ENCODE data around the gene KIAA1217.

Gene KIAA1217

DNA sequence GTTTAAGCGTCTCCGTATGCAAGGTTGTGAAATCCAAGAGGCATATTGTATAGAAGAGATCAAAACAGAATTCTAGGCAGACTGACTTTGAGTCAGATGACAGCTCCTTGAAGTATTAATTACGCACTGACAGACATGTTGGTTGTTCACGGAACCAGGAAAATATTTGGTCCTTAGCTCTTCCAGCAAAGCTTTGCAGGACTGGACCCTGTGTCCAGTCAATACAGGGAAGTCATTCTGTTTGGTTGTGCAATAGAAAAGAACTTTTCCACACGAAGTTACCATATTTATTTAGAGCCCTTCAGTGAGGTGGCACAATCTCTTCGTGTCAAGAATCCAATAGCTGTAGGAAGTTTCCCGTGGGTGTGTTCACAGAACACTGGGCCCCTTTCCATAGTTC lies 309.5 kb downstream of the KIAA1217 start:
- Histone ChIP-seq H3K4me3 (ENCODE audit: low read depth in 1 of 2, low read length in 2 of 2) (no peak overlapping the region), H3K9ac (ENCODE audit: low read depth in 1 of 2, low read length in 2 of 2) (no peak overlapping the region), H3K27ac (ENCODE audit: low read depth, low read length) (no peak overlapping the region), H3K36me3 (ENCODE audit: control insufficient read depth in 1 of 2, insufficient read depth in 2 of 2, low read length in 2 of 2) (peaks cover 9 to 36% of the 10 kb centered on the region in 2 donors), H3K9me3 (ENCODE audit: control insufficient read depth in 1 of 2, low read length in 2 of 2) (no peaks in the 10 kb centered on the region), H3K27me3 (ENCODE audit: control insufficient read depth in 1 of 2, insufficient read depth in 2 of 2, low read length in 2 of 2) (no peaks in the 10 kb centered on the region), H3K4me1 (ENCODE audit: control insufficient read depth in 1 of 2, insufficient read depth in 2 of 2, low read length in 2 of 2) (no peaks in the 10 kb centered on the region)

DNA sequence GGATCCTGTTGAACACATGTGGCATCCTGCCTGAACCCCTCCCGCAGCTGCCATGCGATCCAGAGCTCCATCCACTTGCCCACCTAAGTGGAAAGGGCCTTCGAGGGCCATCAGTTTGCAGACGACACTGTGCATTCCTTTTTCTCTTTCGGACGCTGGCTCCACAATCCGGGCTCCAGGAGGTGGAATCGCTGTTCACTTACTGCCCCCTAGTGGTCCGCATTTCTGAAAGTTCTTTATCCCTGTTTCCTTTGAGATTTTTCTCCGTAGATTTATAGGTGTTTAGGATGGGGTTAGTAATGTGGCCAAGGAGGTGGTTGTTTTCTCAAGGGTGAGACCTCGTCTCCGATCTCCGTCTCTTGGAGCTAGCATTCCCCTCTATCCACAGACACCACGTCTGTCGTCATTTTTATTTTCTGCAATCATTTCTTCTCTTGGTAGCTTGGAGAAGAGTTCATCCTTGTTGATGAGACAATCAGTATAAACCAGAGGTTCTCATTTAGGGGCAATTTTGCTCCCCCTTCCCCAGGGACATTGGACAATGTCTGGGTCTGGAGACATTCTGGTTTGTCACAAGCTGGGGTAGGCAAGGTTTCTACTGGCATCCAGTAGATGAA lies 310.2 kb downstream of the KIAA1217 start:
- peaks cover 15 to 41% of the 10 kb centered on the region in 2 donors for H3K36me3 ChIP-seq (ENCODE audit: control insufficient read depth in 1 of 2, insufficient read depth in 2 of 2, low read length in 2 of 2)
- H3K9ac ChIP-seq (ENCODE audit: low read depth in 1 of 2, low read length in 2 of 2): no peak overlapping the region
- no peaks in the 10 kb centered on the region for H3K9me3 ChIP-seq (ENCODE audit: control insufficient read depth in 1 of 2, low read length in 2 of 2)
- H3K4me3 ChIP-seq (ENCODE audit: low read depth in 1 of 2, low read length in 2 of 2): no peak overlapping the region
- H3K27me3 ChIP-seq (ENCODE audit: control insufficient read depth in 1 of 2, insufficient read depth in 2 of 2, low read length in 2 of 2): no peaks in the 10 kb centered on the region
- H3K27ac ChIP-seq (ENCODE audit: low read depth, low read length): no peak overlapping the region
- no peaks in the 10 kb centered on the region for H3K4me1 ChIP-seq (ENCODE audit: control insufficient read depth in 1 of 2, insufficient read depth in 2 of 2, low read length in 2 of 2)

DNA sequence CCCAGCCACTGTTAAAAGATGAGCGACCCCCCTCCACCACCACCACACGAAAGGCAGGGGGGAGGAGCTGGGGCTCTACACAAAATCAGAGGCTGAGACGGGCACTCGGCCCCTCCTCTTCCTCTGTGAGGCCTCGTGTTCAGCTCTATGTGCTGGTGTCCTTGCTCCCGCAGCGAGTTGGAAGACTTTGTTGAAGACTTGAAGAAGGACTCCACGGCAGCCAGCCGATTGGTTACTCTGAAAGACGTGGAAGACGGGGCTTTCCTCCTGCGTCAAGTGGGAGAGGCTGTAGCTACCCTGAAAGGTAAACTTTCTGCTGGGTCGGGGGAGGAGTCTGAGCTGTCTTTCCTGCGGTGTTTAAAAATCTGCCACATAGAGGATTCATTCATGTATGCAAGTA lies 311.0 kb downstream of the KIAA1217 start:
- no peaks in the 10 kb centered on the region for H3K4me1 ChIP-seq (ENCODE audit: control insufficient read depth in 1 of 2, insufficient read depth in 2 of 2, low read length in 2 of 2)
- no peak overlapping the region for H3K9ac ChIP-seq (ENCODE audit: low read depth in 1 of 2, low read length in 2 of 2)
- no peak overlapping the region for H3K27ac ChIP-seq (ENCODE audit: low read depth, low read length)
- H3K27me3 ChIP-seq (ENCODE audit: control insufficient read depth in 1 of 2, insufficient read depth in 2 of 2, low read length in 2 of 2): no peaks in the 10 kb centered on the region
- H3K36me3 ChIP-seq (ENCODE audit: control insufficient read depth in 1 of 2, insufficient read depth in 2 of 2, low read length in 2 of 2): peaks cover 23 to 49% of the 10 kb centered on the region in 2 donors
- no peaks in the 10 kb centered on the region for H3K9me3 ChIP-seq (ENCODE audit: control insufficient read depth in 1 of 2, low read length in 2 of 2)
- H3K4me3 ChIP-seq (ENCODE audit: low read depth in 1 of 2, low read length in 2 of 2): no peak overlapping the region

DNA sequence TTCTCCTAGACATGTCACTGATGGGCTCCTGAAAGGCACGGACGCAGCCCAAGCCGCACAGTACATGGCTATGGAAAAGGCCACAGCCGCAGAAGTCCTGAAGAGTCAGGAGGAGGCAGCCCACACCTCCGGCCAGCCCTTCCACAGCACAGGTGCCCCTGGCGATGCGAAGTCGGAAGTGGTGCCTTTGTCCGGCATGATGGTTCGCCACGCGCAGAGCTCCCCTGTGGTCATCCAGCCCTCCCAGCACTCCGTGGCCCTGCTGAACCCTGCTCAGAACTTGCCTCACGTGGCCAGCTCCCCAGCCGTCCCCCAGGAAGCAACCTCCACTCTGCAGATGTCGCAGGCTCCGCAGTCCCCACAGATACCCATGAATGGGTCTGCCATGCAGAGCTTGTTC lies 315.4 kb downstream of the KIAA1217 start:
- no peaks in the 10 kb centered on the region for H3K9me3 ChIP-seq (ENCODE audit: control insufficient read depth in 1 of 2, low read length in 2 of 2)
- no peaks in the 10 kb centered on the region for H3K27me3 ChIP-seq (ENCODE audit: control insufficient read depth in 1 of 2, insufficient read depth in 2 of 2, low read length in 2 of 2)
- H3K36me3 ChIP-seq (ENCODE audit: control insufficient read depth in 1 of 2, insufficient read depth in 2 of 2, low read length in 2 of 2): peaks cover 35 to 65% of the 10 kb centered on the region in 2 donors
- H3K4me3 ChIP-seq (ENCODE audit: low read depth in 1 of 2, low read length in 2 of 2): no peak overlapping the region
- H3K9ac ChIP-seq (ENCODE audit: low read depth in 1 of 2, low read length in 2 of 2): no peak overlapping the region
- no peak overlapping the region for H3K27ac ChIP-seq (ENCODE audit: low read depth, low read length)
- H3K4me1 ChIP-seq (ENCODE audit: control insufficient read depth in 1 of 2, insufficient read depth in 2 of 2, low read length in 2 of 2): no peaks in the 10 kb centered on the region

DNA sequence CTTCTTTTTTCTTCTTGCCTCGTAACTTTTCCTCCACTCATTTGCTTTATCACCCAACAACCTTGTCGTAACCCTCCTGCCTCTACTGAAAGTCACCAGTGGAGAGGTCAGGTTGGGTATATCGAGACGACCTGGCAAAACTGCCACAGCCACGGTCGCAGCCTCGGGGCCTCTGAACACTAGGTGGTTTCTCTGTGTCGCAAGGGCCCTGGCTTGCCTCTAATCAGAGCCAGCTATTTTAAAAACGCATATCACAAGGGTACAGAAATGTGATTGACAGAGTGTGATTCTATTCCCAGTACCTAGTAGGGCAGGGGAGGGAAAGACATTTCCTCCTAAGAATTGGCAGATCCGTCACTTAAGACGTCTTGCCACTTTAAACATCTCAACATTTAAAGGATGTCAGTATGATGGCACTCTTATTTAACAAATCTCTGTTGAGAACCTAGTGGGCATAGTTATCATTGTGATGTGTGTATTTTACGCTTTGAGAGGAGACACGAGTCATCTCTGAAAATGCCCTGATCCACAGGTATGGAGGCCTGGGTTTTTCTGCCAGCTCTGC lies 317.2 kb downstream of the KIAA1217 start:
- Histone ChIP-seq H3K4me3 (ENCODE audit: low read depth in 1 of 2, low read length in 2 of 2) (no peak overlapping the region), H3K9me3 (ENCODE audit: control insufficient read depth in 1 of 2, low read length in 2 of 2) (no peaks in the 10 kb centered on the region), H3K9ac (ENCODE audit: low read depth in 1 of 2, low read length in 2 of 2) (no peak overlapping the region), H3K36me3 (ENCODE audit: control insufficient read depth in 1 of 2, insufficient read depth in 2 of 2, low read length in 2 of 2) (peaks cover 35 to 64% of the 10 kb centered on the region in 2 donors), H3K4me1 (ENCODE audit: control insufficient read depth in 1 of 2, insufficient read depth in 2 of 2, low read length in 2 of 2) (no peaks in the 10 kb centered on the region), H3K27ac (ENCODE audit: low read depth, low read length) (no peak overlapping the region), H3K27me3 (ENCODE audit: control insufficient read depth in 1 of 2, insufficient read depth in 2 of 2, low read length in 2 of 2) (no peaks in the 10 kb centered on the region)

DNA sequence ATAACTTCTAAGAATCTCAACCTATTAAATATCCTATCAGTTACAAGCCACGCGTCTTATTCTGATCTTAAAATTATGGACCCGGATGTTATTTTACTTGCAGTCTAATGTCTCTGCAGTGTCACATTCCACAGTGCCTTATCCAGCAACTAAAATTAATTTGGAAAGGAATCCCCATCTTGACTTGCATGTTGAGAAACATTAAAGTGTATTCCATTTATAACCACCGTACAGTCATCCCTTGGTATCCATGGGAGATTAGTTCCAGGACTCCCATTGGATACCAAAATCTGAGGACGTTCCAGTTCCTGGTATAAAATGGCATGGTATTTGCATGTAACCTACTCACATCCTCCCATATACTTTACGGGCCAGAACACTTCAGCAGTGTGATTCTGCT lies 320.0 kb downstream of the KIAA1217 start:
- no peaks in the 10 kb centered on the region for H3K27me3 ChIP-seq (ENCODE audit: control insufficient read depth in 1 of 2, insufficient read depth in 2 of 2, low read length in 2 of 2)
- H3K4me3 ChIP-seq (ENCODE audit: low read depth in 1 of 2, low read length in 2 of 2): no peak overlapping the region
- no peaks in the 10 kb centered on the region for H3K9me3 ChIP-seq (ENCODE audit: control insufficient read depth in 1 of 2, low read length in 2 of 2)
- peaks cover 45 to 68% of the 10 kb centered on the region in 2 donors for H3K36me3 ChIP-seq (ENCODE audit: control insufficient read depth in 1 of 2, insufficient read depth in 2 of 2, low read length in 2 of 2)
- no peak overlapping the region for H3K27ac ChIP-seq (ENCODE audit: low read depth, low read length)
- H3K4me1 ChIP-seq (ENCODE audit: control insufficient read depth in 1 of 2, insufficient read depth in 2 of 2, low read length in 2 of 2): no peaks in the 10 kb centered on the region
- no peak overlapping the region for H3K9ac ChIP-seq (ENCODE audit: low read depth in 1 of 2, low read length in 2 of 2)

DNA sequence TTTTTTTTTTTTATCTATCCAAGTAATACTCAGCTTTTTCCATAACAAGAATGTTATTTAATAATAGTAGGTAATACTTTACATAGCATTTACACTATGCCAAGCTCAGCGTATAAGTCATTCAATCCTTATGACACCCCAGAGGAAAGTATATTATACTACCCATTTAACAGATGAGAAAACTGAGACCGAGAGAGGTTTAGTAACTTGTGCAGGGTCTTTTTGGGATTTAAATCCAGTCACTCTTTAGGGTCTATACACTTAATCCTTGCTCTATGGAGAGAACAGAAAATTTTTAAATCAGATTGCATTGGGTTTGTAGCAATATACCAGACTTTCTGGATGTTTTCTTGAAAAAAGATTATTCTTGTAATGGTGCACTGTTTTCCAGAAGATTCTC lies 322.5 kb downstream of the KIAA1217 start:
- Histone ChIP-seq H3K4me1 (ENCODE audit: control insufficient read depth in 1 of 2, insufficient read depth in 2 of 2, low read length in 2 of 2) (no peaks in the 10 kb centered on the region), H3K9me3 (ENCODE audit: control insufficient read depth in 1 of 2, low read length in 2 of 2) (no peaks in the 10 kb centered on the region), H3K27me3 (ENCODE audit: control insufficient read depth in 1 of 2, insufficient read depth in 2 of 2, low read length in 2 of 2) (no peaks in the 10 kb centered on the region), H3K4me3 (ENCODE audit: low read depth in 1 of 2, low read length in 2 of 2) (no peak overlapping the region), H3K36me3 (ENCODE audit: control insufficient read depth in 1 of 2, insufficient read depth in 2 of 2, low read length in 2 of 2) (peaks cover 33 to 64% of the 10 kb centered on the region in 2 donors), H3K27ac (ENCODE audit: low read depth, low read length) (no peak overlapping the region), H3K9ac (ENCODE audit: low read depth in 1 of 2, low read length in 2 of 2) (no peak overlapping the region)

DNA sequence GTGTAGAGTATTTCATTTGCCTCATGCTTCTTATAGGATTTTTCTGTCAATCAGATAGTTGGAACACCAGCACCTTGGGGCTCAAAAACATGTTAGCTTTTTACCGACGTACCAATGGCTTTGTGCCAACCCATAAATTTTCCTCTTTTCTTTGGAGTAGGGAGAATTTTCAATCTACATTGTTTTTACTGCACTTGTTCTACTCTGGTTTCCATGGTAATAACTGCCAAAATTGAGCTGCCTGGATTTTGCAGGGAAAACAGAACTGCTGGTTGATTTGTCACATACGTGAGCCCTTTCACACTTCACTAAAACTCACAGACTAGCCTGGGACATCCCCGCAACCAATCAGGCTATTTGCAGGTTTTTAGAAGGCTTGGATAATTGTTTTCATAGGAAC lies 325.0 kb downstream of the KIAA1217 start:
- Histone ChIP-seq H3K4me3 (ENCODE audit: low read depth in 1 of 2, low read length in 2 of 2) (no peak overlapping the region), H3K36me3 (ENCODE audit: control insufficient read depth in 1 of 2, insufficient read depth in 2 of 2, low read length in 2 of 2) (peaks cover 29 to 59% of the 10 kb centered on the region in 2 donors), H3K4me1 (ENCODE audit: control insufficient read depth in 1 of 2, insufficient read depth in 2 of 2, low read length in 2 of 2) (no peaks in the 10 kb centered on the region), H3K9ac (ENCODE audit: low read depth in 1 of 2, low read length in 2 of 2) (no peak overlapping the region), H3K27me3 (ENCODE audit: control insufficient read depth in 1 of 2, insufficient read depth in 2 of 2, low read length in 2 of 2) (no peaks in the 10 kb centered on the region), H3K27ac (ENCODE audit: low read depth, low read length) (no peak overlapping the region), H3K9me3 (ENCODE audit: control insufficient read depth in 1 of 2, low read length in 2 of 2) (no peaks in the 10 kb centered on the region)

DNA sequence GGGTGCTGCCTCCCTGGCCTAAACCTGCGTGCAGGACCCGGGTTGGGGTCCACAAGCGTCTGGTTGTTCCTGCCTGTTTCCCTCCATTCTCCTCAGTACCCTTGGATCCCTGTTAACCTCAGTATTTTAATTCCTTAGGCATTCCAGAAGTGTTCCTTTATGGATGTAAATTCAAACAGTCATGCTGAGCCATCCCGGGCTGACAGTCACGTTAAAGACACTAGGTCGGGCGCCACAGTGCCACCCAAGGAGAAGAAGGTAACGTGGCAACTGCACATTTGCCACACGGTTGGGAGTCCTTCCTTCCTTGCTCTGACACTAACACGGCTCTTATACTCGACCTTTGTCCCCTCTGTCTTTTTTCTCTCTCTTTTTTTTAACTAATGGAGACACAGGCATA lies 327.7 kb downstream of the KIAA1217 start:
- Histone ChIP-seq H3K36me3 (ENCODE audit: control insufficient read depth in 1 of 2, insufficient read depth in 2 of 2, low read length in 2 of 2) (peaks cover 28 to 54% of the 10 kb centered on the region in 2 donors), H3K9me3 (ENCODE audit: control insufficient read depth in 1 of 2, low read length in 2 of 2) (no peaks in the 10 kb centered on the region), H3K27ac (ENCODE audit: low read depth, low read length) (no peak overlapping the region), H3K4me1 (ENCODE audit: control insufficient read depth in 1 of 2, insufficient read depth in 2 of 2, low read length in 2 of 2) (no peaks in the 10 kb centered on the region), H3K4me3 (ENCODE audit: low read depth in 1 of 2, low read length in 2 of 2) (no peak overlapping the region), H3K27me3 (ENCODE audit: control insufficient read depth in 1 of 2, insufficient read depth in 2 of 2, low read length in 2 of 2) (no peaks in the 10 kb centered on the region), H3K9ac (ENCODE audit: low read depth in 1 of 2, low read length in 2 of 2) (no peak overlapping the region)

DNA sequence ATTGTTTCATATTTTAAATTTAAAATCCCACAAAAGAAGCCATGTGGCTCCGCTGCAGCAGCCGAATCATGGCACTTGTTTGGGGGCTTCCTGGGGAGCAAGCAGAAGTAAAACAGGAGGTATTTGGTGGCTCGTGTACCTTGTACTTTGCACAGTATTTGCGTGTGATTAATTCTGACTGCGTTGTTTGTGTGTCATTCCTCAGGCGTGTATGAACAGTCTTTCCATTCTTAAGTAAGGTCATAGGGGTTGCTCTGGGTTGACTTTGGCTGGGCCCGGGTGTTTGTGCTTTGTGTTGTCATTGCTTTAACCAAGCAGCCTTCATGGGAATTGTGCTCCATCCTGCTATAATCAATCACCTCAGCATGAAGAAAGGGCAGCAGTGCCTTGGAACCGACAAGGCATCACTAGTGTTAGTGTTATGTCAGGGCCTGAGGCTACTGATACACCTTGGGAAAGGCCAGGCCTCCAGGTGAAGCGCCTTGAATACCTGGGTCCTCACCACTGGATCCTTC lies 332.4 kb downstream of the KIAA1217 start:
- no peaks in the 10 kb centered on the region for H3K9me3 ChIP-seq (ENCODE audit: control insufficient read depth in 1 of 2, low read length in 2 of 2)
- H3K36me3 ChIP-seq (ENCODE audit: control insufficient read depth in 1 of 2, insufficient read depth in 2 of 2, low read length in 2 of 2): peaks cover 21 to 55% of the 10 kb centered on the region in 2 donors
- no peak overlapping the region for H3K27ac ChIP-seq (ENCODE audit: low read depth, low read length)
- no peaks in the 10 kb centered on the region for H3K4me1 ChIP-seq (ENCODE audit: control insufficient read depth in 1 of 2, insufficient read depth in 2 of 2, low read length in 2 of 2)
- no peak overlapping the region for H3K9ac ChIP-seq (ENCODE audit: low read depth in 1 of 2, low read length in 2 of 2)
- H3K27me3 ChIP-seq (ENCODE audit: control insufficient read depth in 1 of 2, insufficient read depth in 2 of 2, low read length in 2 of 2): no peaks in the 10 kb centered on the region
- no peak overlapping the region for H3K4me3 ChIP-seq (ENCODE audit: low read depth in 1 of 2, low read length in 2 of 2)

All from duodenal mucosa (tissue), 2 donors.